Neural cell (in vitro differentiated cells): ENCODE results near the gene IL1RAPL2. TPM values are rescaled to one million over a fixed set of nuclear protein-coding genes. Genes with fewer than 3 reads are reported as not detected.

ENCODE experiments used
- H2AFZ ChIP-seq: fragments of 200-600, 300-800 bp; sonication (generic), shearing (Covaris generic); 2 replicates; pipeline ENCODE4 v1.6.0; 2014; ENCODE audit warnings: low read depth, mild to moderate bottlenecking, antibody characterized with exemption, low read length, moderate library complexity
- H3F3A ChIP-seq: fragments of 200-600 bp; shearing (Covaris generic); 2 replicates; pipeline ENCODE4 v1.6.1; 2016; ENCODE audit warnings: mild to moderate bottlenecking, moderate library complexity, mixed read lengths, antibody characterized with exemption, low read length; ENCODE audit not compliant: insufficient read depth, poor library complexity, severe bottlenecking
- H3K27ac ChIP-seq: fragments of 200-600, 300-800 bp; sonication (generic), shearing (Covaris generic); 2 replicates; pipeline ENCODE4 v1.5.1; 2014; ENCODE audit warnings: mild to moderate bottlenecking, low read length, moderate library complexity
- H3K27me3 ChIP-seq: fragments of 300-800, 200-600 bp; sonication (generic), shearing (Covaris generic); 2 replicates; pipeline ENCODE4 v1.6.0; 2014; ENCODE audit warnings: mild to moderate bottlenecking, low read depth, low read length, moderate library complexity; ENCODE audit not compliant: insufficient read depth
- H3K36me3 ChIP-seq: fragments of 300-800, 200-600 bp; sonication (generic), shearing (Covaris generic); 2 replicates; pipeline ENCODE4 v1.5.1; 2014; ENCODE audit warnings: mild to moderate bottlenecking, antibody characterized with exemption, low read length, moderate library complexity; ENCODE audit not compliant: insufficient read depth
- H3K4me2 ChIP-seq: fragments of 300-800, 200-600 bp; sonication (generic), shearing (Covaris generic); 2 replicates; pipeline ENCODE4 v1.6.0; 2014; ENCODE audit warnings: mild to moderate bottlenecking, low read length
- H3K4me3 ChIP-seq: fragments of 300-800, 200-600 bp; sonication (generic), shearing (Covaris generic); 2 replicates; pipeline ENCODE4 v1.5.1; 2014; ENCODE audit warnings: mild to moderate bottlenecking, low read length, moderate library complexity
- H3K79me2 ChIP-seq: fragments of 200-600 bp; shearing (Covaris generic); replicated peaks from 2 replicates; pipeline ENCODE4 v1.6.0; 2014; ENCODE audit warnings: mild to moderate bottlenecking, low read length, moderate library complexity; ENCODE audit not compliant: insufficient read depth
- H3K9ac ChIP-seq: fragments of 300-800, 200-600 bp; sonication (generic), shearing (Covaris generic); 2 replicates; pipeline ENCODE4 v1.6.1; 2016; ENCODE audit warnings: mild to moderate bottlenecking, low read length, mixed read lengths
- H3K9me2 ChIP-seq: fragments of 200-600 bp; shearing (Covaris generic); 2 replicates; pipeline ENCODE4 v1.6.1; 2016; ENCODE audit warnings: mild to moderate bottlenecking, low read length, mixed read lengths; ENCODE audit not compliant: insufficient read depth
- H3K9me3 ChIP-seq: fragments of 200-600, 300-800 bp; sonication (generic), shearing (Covaris generic); 2 replicates; pipeline ENCODE4 v1.6.1; 2016; ENCODE audit warnings: mild to moderate bottlenecking, mixed run types, low read length, moderate library complexity, mixed read lengths
- H4K20me1 ChIP-seq: fragments of 200-600 bp; shearing (Covaris generic); 2 replicates; pipeline ENCODE4 v1.6.1; 2016; ENCODE audit warnings: mild to moderate bottlenecking, mixed run types; ENCODE audit not compliant: insufficient read depth
- CTCF ChIP-seq: fragments of 450-650 bp; IDR thresholded peaks from 2 replicates; pipeline ENCODE4 v1.5.1; 2014; ENCODE audit warnings: antibody characterized with exemption, mild to moderate bottlenecking, moderate library complexity; ENCODE audit not compliant: poor library complexity, severe bottlenecking
- EP300 ChIP-seq: fragments of 450-650 bp; conservative IDR thresholded peaks from 2 replicates; pipeline ENCODE4 v1.6.1; 2014; ENCODE audit warnings: antibody characterized with exemption, mild to moderate bottlenecking, moderate library complexity; ENCODE audit not compliant: poor library complexity, severe bottlenecking
- EZH2 ChIP-seq: fragments of 200-600, 300-800 bp; shearing (Covaris generic), sonication (generic); IDR thresholded peaks from 2 replicates; pipeline ENCODE4 v1.6.1; 2014; ENCODE audit warnings: antibody characterized with exemption, low read length, borderline replicate concordance, mild to moderate bottlenecking; ENCODE audit not compliant: insufficient read depth, poor library complexity, severe bottlenecking
- MXI1 ChIP-seq: fragments of 450-650 bp; conservative IDR thresholded peaks from 2 replicates; pipeline ENCODE4 v1.6.1; 2014; ENCODE audit warnings: antibody characterized with exemption, mild to moderate bottlenecking; ENCODE audit not compliant: poor library complexity, severe bottlenecking
- POLR2AphosphoS5 ChIP-seq: IDR thresholded peaks from 2 replicates; pipeline ENCODE4 v1.6.1; 2012
- RAD21 ChIP-seq: fragments of 450-650 bp; conservative IDR thresholded peaks from 2 replicates; pipeline ENCODE4 v1.6.1; 2014; ENCODE audit warnings: antibody characterized with exemption, mild to moderate bottlenecking, moderate library complexity
- SMC3 ChIP-seq: fragments of 450-650 bp; conservative IDR thresholded peaks from 2 replicates; pipeline ENCODE4 v1.6.1; 2014; ENCODE audit warnings: antibody characterized with exemption, mild to moderate bottlenecking, moderate library complexity; ENCODE audit not compliant: poor library complexity
- TAF1 ChIP-seq: IDR thresholded peaks from 2 replicates; pipeline ENCODE4 v1.6.1; 2012; ENCODE audit warnings: low read depth
- polyA plus RNA-seq: library from polyadenylated mRNA; depleted of rRNA; stranded (reverse); fragments of >200 nt; gene quantifications from 2 replicates; pipeline ENCODE4 v1.2.3, GENCODE V29; 2014
- TF ChIP-seq, protein P1 (sequence below): IDR thresholded peaks from 2 replicates; pipeline ENCODE4 v1.6.1; 2012; ENCODE audit warnings: borderline replicate concordance

IL1RAPL2 gene
- polyA plus RNA-seq, 1 donor from 2014 or later = not detected

DNA sequence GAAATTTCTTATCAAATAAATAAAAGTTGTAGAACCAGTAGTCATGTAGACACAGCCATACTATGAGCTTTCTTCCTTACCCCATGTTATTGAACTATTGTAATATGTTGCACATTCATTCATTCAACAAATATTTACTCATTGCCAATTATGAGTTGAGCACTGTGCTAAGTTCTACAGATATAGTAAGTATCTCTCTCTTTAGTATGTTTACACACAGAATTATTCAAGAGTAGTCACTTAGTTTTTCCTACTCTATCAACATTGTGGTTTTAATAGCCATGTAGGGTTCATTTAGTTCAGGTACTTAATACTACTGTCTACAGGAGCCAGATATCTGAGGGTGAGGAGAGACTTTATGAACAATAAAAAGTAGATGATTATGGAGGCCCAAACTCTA, 568.3 kb downstream of the IL1RAPL2 start:
- no peak overlapping the region for H3K4me2 ChIP-seq
- H3K36me3 ChIP-seq = no peaks in the 10 kb centered on the region
- H3K79me2 ChIP-seq = no peaks in the 10 kb centered on the region
- H3K9ac ChIP-seq = no peak overlapping the region
- H4K20me1 ChIP-seq = no peaks in the 10 kb centered on the region
- no peak overlapping the region for H3K4me3 ChIP-seq
- TF ChIP-seq SMC3 = no peak
- no peak for TF ChIP-seq CTCF
- TF ChIP-seq POLR2AphosphoS5 = no peak
- no peak for TF ChIP-seq RAD21
- TF ChIP-seq, protein P1, sequence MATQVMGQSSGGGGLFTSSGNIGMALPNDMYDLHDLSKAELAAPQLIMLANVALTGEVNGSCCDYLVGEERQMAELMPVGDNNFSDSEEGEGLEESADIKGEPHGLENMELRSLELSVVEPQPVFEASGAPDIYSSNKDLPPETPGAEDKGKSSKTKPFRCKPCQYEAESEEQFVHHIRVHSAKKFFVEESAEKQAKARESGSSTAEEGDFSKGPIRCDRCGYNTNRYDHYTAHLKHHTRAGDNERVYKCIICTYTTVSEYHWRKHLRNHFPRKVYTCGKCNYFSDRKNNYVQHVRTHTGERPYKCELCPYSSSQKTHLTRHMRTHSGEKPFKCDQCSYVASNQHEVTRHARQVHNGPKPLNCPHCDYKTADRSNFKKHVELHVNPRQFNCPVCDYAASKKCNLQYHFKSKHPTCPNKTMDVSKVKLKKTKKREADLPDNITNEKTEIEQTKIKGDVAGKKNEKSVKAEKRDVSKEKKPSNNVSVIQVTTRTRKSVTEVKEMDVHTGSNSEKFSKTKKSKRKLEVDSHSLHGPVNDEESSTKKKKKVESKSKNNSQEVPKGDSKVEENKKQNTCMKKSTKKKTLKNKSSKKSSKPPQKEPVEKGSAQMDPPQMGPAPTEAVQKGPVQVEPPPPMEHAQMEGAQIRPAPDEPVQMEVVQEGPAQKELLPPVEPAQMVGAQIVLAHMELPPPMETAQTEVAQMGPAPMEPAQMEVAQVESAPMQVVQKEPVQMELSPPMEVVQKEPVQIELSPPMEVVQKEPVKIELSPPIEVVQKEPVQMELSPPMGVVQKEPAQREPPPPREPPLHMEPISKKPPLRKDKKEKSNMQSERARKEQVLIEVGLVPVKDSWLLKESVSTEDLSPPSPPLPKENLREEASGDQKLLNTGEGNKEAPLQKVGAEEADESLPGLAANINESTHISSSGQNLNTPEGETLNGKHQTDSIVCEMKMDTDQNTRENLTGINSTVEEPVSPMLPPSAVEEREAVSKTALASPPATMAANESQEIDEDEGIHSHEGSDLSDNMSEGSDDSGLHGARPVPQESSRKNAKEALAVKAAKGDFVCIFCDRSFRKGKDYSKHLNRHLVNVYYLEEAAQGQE = no peak
- no peak for TF ChIP-seq MXI1
- no peak for TF ChIP-seq EP300
- TF ChIP-seq TAF1 = no peak
- no peak for TF ChIP-seq EZH2
- H3F3A ChIP-seq = no peaks in the 10 kb centered on the region
- no peak overlapping the region for H2AFZ ChIP-seq
- H3K9me2 ChIP-seq = no peaks in the 10 kb centered on the region
- no peaks in the 10 kb centered on the region for H3K27me3 ChIP-seq
- no peak overlapping the region for H3K27ac ChIP-seq
- no peaks in the 10 kb centered on the region for H3K9me3 ChIP-seq

- H4K20me1 ChIP-seq = no peaks in the 10 kb centered on the region
- H3K9ac ChIP-seq = no peak overlapping the region
- TF ChIP-seq CTCF (no peak), SMC3 (no peak), RAD21 (no peak), EZH2 (no peak), POLR2AphosphoS5 (no peak), TAF1 (no peak), EP300 (no peak), MXI1 (no peak)
- TF ChIP-seq, protein P1 = no peak
- H3K27me3 ChIP-seq = no peaks in the 10 kb centered on the region
- H3K36me3 ChIP-seq = no peaks in the 10 kb centered on the region
- no peaks in the 10 kb centered on the region for H3K9me3 ChIP-seq
- H3K79me2 ChIP-seq = no peaks in the 10 kb centered on the region
- no peak overlapping the region for H3K4me2 ChIP-seq
- H3K9me2 ChIP-seq = no peaks in the 10 kb centered on the region
- no peaks in the 10 kb centered on the region for H3F3A ChIP-seq
- no peak overlapping the region for H2AFZ ChIP-seq
- H3K27ac ChIP-seq = no peak overlapping the region
- H3K4me3 ChIP-seq = no peak overlapping the region
These were observed 570.8 kb downstream of the IL1RAPL2 start for GRCh38 chrX:105136786-105137185.
